ENCODE results near the gene ALDH3B1.

The ALDH3B1 gene

GRCh38 chr11:67997475-67997921 lies 12.6 kb upstream of the ALDH3B1 start:
- DNase-seq: no peak

- DNase-seq: no peak
Measured at GRCh38 chr11:67998150-67999045, 11.7 kb upstream of the ALDH3B1 start.

- DNase-seq: no peak
Measured at GRCh38 chr11:67999201-67999629, 10.9 kb upstream of the ALDH3B1 start.

- no peak for DNase-seq
Measured at GRCh38 chr11:67999704-68000103, 10.4 kb upstream of the ALDH3B1 start.

GRCh38 chr11:68002575-68002937 lies 7.6 kb upstream of the ALDH3B1 start:
- no peak for DNase-seq

- no peak for DNase-seq
Measured at GRCh38 chr11:68002938-68003845, 6.9 kb upstream of the ALDH3B1 start.

- peak; percentile 18 for DNase-seq
Measured at GRCh38 chr11:68003846-68004550, 6.1 kb upstream of the ALDH3B1 start, which contains the start of gene UNC93B1. TSS of gene UNC93B1 (minus strand) at chr11:68004097. CDS start at chr11:68004043, 54 bp downstream.

- no peak for DNase-seq
Measured at GRCh38 chr11:68004551-68005335, 5.4 kb upstream of the ALDH3B1 start.

GRCh38 chr11:68006606-68007166 lies 3.4 kb upstream of the ALDH3B1 start:
- DNase-seq: no peak

GRCh38 chr11:68007498-68008380 lies 2.4 kb upstream of the ALDH3B1 start:
- DNase-seq: no peak

GRCh38 chr11:68008381-68009337 lies 1.5 kb upstream of the ALDH3B1 start:
- peak; percentile 14 for DNase-seq

- no peak for DNase-seq
Measured at GRCh38 chr11:68009391-68010089, 587 bp upstream of the ALDH3B1 start.

- no peak for DNase-seq
Measured at GRCh38 chr11:68011051-68011943, 1.2 kb downstream of the ALDH3B1 start.

GRCh38 chr11:68012044-68012842 lies 2.1 kb downstream of the ALDH3B1 start:
- DNase-seq: no peak

- no peak for DNase-seq
Measured at GRCh38 chr11:68012843-68013610, 2.9 kb downstream of the ALDH3B1 start.

GRCh38 chr11:68013611-68014156 lies 3.6 kb downstream of the ALDH3B1 start:
- DNase-seq: no peak
